ENCODE data around the gene NFASC.

Gene NFASC

GRCh38 chr1:204848579-204848978, 22.1 kb upstream of the NFASC start:
- DNase-seq (ENCODE audit: low read depth, low spot score), result no peak
- TF ChIP-seq, protein P1, sequence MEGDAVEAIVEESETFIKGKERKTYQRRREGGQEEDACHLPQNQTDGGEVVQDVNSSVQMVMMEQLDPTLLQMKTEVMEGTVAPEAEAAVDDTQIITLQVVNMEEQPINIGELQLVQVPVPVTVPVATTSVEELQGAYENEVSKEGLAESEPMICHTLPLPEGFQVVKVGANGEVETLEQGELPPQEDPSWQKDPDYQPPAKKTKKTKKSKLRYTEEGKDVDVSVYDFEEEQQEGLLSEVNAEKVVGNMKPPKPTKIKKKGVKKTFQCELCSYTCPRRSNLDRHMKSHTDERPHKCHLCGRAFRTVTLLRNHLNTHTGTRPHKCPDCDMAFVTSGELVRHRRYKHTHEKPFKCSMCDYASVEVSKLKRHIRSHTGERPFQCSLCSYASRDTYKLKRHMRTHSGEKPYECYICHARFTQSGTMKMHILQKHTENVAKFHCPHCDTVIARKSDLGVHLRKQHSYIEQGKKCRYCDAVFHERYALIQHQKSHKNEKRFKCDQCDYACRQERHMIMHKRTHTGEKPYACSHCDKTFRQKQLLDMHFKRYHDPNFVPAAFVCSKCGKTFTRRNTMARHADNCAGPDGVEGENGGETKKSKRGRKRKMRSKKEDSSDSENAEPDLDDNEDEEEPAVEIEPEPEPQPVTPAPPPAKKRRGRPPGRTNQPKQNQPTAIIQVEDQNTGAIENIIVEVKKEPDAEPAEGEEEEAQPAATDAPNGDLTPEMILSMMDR (IDR thresholded peaks at IDR 0.05; ENCODE audit: low read depth, low read length), result no peak
- no peak overlapping the region for H3K4me3 ChIP-seq (ENCODE audit: low read depth, low read length)
- in situ Hi-C loops (cut with HindIII; ENCODE audit: low sequenced_read_pairs), result no loop called here

DNA sequence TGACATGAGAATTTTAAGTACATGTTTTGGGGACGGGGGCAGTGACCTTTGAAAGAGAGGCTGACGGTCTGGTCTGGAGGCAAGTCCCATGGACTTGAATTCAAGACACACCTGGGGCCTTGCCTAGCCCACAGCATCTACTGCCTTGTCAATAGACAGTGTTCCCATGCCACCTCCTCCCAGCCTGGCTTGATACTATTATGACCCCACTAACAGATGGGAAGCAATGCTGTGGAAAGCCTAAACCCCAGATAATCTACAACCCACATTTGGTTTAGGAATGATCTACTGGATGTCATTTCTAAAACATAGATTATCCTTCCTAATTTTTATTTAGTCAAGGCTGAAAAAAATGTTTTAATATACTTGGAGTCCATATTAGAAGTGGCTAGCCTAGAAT, 17.8 kb upstream of the NFASC start:
- DNase-seq (ENCODE audit: low read depth, low spot score), result no peak
- TF ChIP-seq, protein P1 (IDR thresholded peaks at IDR 0.05; ENCODE audit: low read depth, low read length), result no peak
- no peak overlapping the region for H3K4me3 ChIP-seq (ENCODE audit: low read depth, low read length)
- in situ Hi-C loops (cut with HindIII; ENCODE audit: low sequenced_read_pairs), result no loop called here

DNA sequence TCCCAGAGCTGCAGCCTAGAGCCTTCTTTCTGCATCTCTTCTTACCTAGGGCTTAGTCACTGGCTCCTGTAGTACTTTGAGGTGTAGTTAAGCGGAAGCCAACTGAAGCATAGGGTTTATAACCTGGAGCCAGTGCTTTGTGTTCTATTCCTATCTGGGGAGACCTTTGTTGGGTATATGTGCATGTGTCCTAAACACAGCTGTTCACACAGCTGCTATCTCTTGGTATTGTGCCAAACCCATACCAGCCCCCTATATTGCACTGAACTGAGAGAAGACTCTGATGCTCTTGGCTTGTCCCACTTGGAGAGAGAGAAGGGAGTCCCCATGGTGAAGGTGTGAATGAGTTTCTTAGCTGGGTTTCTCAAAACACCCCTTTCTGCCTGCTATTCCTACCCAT, 17.2 kb upstream of the NFASC start:
- H3K4me3 ChIP-seq (ENCODE audit: low read depth, low read length), result no peak overlapping the region
- in situ Hi-C loops (cut with HindIII; ENCODE audit: low sequenced_read_pairs), result no loop called here
- TF ChIP-seq, protein P1 (IDR thresholded peaks at IDR 0.05; ENCODE audit: low read depth, low read length), result no peak
- no peak for DNase-seq (ENCODE audit: low read depth, low spot score)

DNA sequence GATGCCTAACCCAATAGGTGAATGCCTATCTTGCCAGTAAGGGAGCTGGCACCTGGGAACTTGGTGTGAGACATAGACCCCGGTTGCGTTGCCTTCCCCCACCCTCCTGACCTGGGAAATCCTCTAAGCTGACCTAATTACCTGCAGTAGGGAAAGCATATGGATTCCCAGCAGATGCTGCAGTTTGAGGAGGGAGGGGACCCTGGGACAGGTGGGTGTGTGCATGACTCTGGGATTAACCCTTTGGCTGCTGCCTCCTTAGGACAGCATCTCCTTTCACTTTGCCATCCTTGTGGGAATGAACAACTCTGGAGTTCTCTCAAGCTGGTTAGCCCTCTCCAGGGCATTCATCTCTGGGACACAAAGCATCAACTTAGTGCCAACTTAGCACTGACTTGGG, 16.4 kb upstream of the NFASC start:
- no peak overlapping the region for H3K4me3 ChIP-seq (ENCODE audit: low read depth, low read length)
- in situ Hi-C loops (cut with HindIII; ENCODE audit: low sequenced_read_pairs), result no loop called here
- TF ChIP-seq, protein P1 (IDR thresholded peaks at IDR 0.05; ENCODE audit: low read depth, low read length), result no peak
- no peak for DNase-seq (ENCODE audit: low read depth, low spot score)

GRCh38 chr1:204858363-204858821, 12.3 kb upstream of the NFASC start:
- TF ChIP-seq, protein P1 (IDR thresholded peaks at IDR 0.05; ENCODE audit: low read depth, low read length), result no peak
- in situ Hi-C loops (cut with HindIII; ENCODE audit: low sequenced_read_pairs), result no loop called here
- H3K4me3 ChIP-seq (ENCODE audit: low read depth, low read length), result no peak overlapping the region
- DNase-seq (ENCODE audit: low read depth, low spot score), result no peak

GRCh38 chr1:204859861-204860267, 10.8 kb upstream of the NFASC start:
- TF ChIP-seq, protein P1 (IDR thresholded peaks at IDR 0.05; ENCODE audit: low read depth, low read length), result no peak
- H3K4me3 ChIP-seq (ENCODE audit: low read depth, low read length), result no peak overlapping the region
- DNase-seq (ENCODE audit: low read depth, low spot score), result no peak
- in situ Hi-C loops (cut with HindIII; ENCODE audit: low sequenced_read_pairs), result no loop called here

GRCh38 chr1:204863024-204863423, 7.6 kb upstream of the NFASC start:
- no peak for DNase-seq (ENCODE audit: low read depth, low spot score)
- in situ Hi-C loops (cut with HindIII; ENCODE audit: low sequenced_read_pairs), result no loop called here
- TF ChIP-seq, protein P1 (IDR thresholded peaks at IDR 0.05; ENCODE audit: low read depth, low read length), result no peak

More at GRCh38 chr1:204863024-204863423, 7.6 kb upstream of the NFASC start:
- no peak overlapping the region for H3K4me3 ChIP-seq (ENCODE audit: low read depth, low read length)

Data from astrocyte of the spinal cord (primary cell).